PC-9 (cell line): ENCODE data around the gene CRAMP1.

Source experiments
- CTCF ChIP-seq: fragments of 200-600 bp; sonication (generic); conservative IDR thresholded peaks from 2 replicates; pipeline ENCODE4 v1.6.1; 2017; ENCODE audit warnings: mixed run types, antibody characterized with exemption, mild to moderate bottlenecking, moderate library complexity
- EZH2 ChIP-seq: fragments of 200-600 bp; sonication (generic); IDR thresholded peaks from 2 replicates; pipeline ENCODE4 v1.8.0; 2017; ENCODE audit warnings: antibody characterized with exemption, low read depth

GRCh38 chr16:1597154-1597553 is 15.0 kb upstream of the CRAMP1 start:
- TF ChIP-seq CTCF, result no peak
- TF ChIP-seq EZH2, result no peak
